ENCODE measurements around the gene SBF1. TPM values are rescaled to one million over a fixed set of nuclear protein-coding genes. Genes with fewer than 3 reads are reported as not detected.

SBF1 gene
- total RNA-seq (10 to 100 TPM; 25.6 to 86.0 (median 65.1) TPM), polyA plus RNA-seq (10 to 100 TPM in 1 of 2 donors, 1 to 10 TPM in 1; 1.9 to 36.7 TPM)
- long read RNA-seq, donor 1, partial matches to known transcripts: 23 of 50 reads
- long read RNA-seq, donor 1, other reads (novel, unspliced or antisense): 26 of 50 reads
- long read RNA-seq, donor 2, full-length matches to known transcripts: 7 of 94 reads
- long read RNA-seq, donor 2, partial matches to known transcripts: 87 of 94 reads
- long read RNA-seq, donor 2, other reads (novel, unspliced or antisense): 0 of 94 reads
- long read RNA-seq, donor 3, full-length matches to known transcripts: 43 of 156 reads
- long read RNA-seq, donor 3, partial matches to known transcripts: 67 of 156 reads
- long read RNA-seq, donor 3, other reads (novel, unspliced or antisense): 46 of 156 reads

GRCh38 chr22:50474710-50475651 is at the start of gene SBF1:
SBF1 (minus strand) TSS chr22:50475035; CDS start chr22:50474840, 195 bp downstream.
- no peaks in the 10 kb centered on the region for H3K9me3 ChIP-seq
- no peaks in the 10 kb centered on the region for H3K27me3 ChIP-seq
- peak within 1 kb of the TSS; percentile 92 for H3K4me3 ChIP-seq
- 1 to 2% (median 2%) methylated on average over 42 to 97 of the region's 97 CpGs for WGBS, 3 donors
- DNase-seq: peak; percentile 91 to 95 (median 94)
- intact Hi-C loops (cut with DNase I): no loop called here
- peak within 1 kb of the TSS; percentile 57 to 58 for H3K27ac ChIP-seq
- H3K4me1 ChIP-seq (ENCODE audit: insufficient read depth): peaks cover 29% of the 10 kb centered on the region
- peak; percentile 68 for TF ChIP-seq POLR2A (IDR thresholded peaks at IDR 0.05)
- TF ChIP-seq EP300 (IDR thresholded peaks at IDR 0.05): no peak
- H3K36me3 ChIP-seq: no peaks in the 10 kb centered on the region

- Histone ChIP-seq H3K4me1 (ENCODE audit: insufficient read depth) (peaks cover 12% of the 10 kb centered on the region), H3K4me3 (peak overlapping the region; percentile 55), H3K27ac (no peak overlapping the region), H3K27me3 (no peaks in the 10 kb centered on the region), H3K9me3 (no peaks in the 10 kb centered on the region), H3K36me3 (no peaks in the 10 kb centered on the region)
- no peak for TF ChIP-seq EP300 (IDR thresholded peaks at IDR 0.05)
- no peak for TF ChIP-seq POLR2A (IDR thresholded peaks at IDR 0.05)
- TF ChIP-seq CTCF (IDR thresholded peaks at IDR 0.05): no peak
- 73 to 80% (median 78%) methylated on average over 25 of the region's 25 CpGs for WGBS, 3 donors
- intact Hi-C loops (cut with DNase I): loop anchor here in 2 of 4 donors (10.0 kb wide), 2 partner anchors 269 to 279 kb away; partner anchors contain the start of genes HDAC10 (in 1 of the 2) and TUBGCP6 (in 1 of the 2)
- peak in 1 of 5 donors; percentile 38 for DNase-seq
Observed at GRCh38 chr22:50523806-50524675, 49.2 kb upstream of the SBF1 start.

- Histone ChIP-seq H3K27ac (no peak overlapping the region), H3K36me3 (no peaks in the 10 kb centered on the region), H3K9me3 (no peaks in the 10 kb centered on the region), H3K4me1 (ENCODE audit: insufficient read depth) (peaks cover 11% of the 10 kb centered on the region), H3K4me3 (no peak overlapping the region), H3K27me3 (no peaks in the 10 kb centered on the region)
- TF ChIP-seq EP300 (IDR thresholded peaks at IDR 0.05) (no peak), POLR2A (IDR thresholded peaks at IDR 0.05) (no peak)
- intact Hi-C loops (cut with DNase I): loop anchor here in 2 of 4 donors (10.0 kb wide), 2 partner anchors 269 to 279 kb away; partner anchors contain the start of genes HDAC10 (in 1 of the 2) and TUBGCP6 (in 1 of the 2)
- no peak for DNase-seq
- 78 to 88% (median 86%) methylated on average over 16 of the region's 16 CpGs for WGBS, 3 donors
Observed at GRCh38 chr22:50523458-50523805, 48.6 kb upstream of the SBF1 start.

- Histone ChIP-seq H3K27me3 (no peaks in the 10 kb centered on the region), H3K4me1 (ENCODE audit: insufficient read depth) (peaks cover 11% of the 10 kb centered on the region), H3K4me3 (no peak overlapping the region), H3K27ac (no peak overlapping the region), H3K9me3 (no peaks in the 10 kb centered on the region), H3K36me3 (no peaks in the 10 kb centered on the region)
- TF ChIP-seq POLR2A (IDR thresholded peaks at IDR 0.05) (no peak), CTCF (IDR thresholded peaks at IDR 0.05) (no peak), EP300 (IDR thresholded peaks at IDR 0.05) (no peak)
- WGBS, 3 donors: 72 to 83% (median 73%) methylated on average over 21 to 22 of the region's 22 CpGs
- intact Hi-C loops (cut with DNase I): loop anchor here in 2 of 4 donors (10.0 kb wide), 2 partner anchors 268 to 278 kb away; partner anchors contain the start of genes HDAC10 (in 1 of the 2) and TUBGCP6 (in 1 of the 2)
- no peak for DNase-seq
Observed at GRCh38 chr22:50522806-50523438, 48.1 kb upstream of the SBF1 start.

Data from ovary (tissue), 10 donors.